GM12865 (cell line): ENCODE data around the gene BRMS1L.
"Not testable (repeated sequence)": the region's sequence is repeated elsewhere in the genome, so short reads cannot be mapped to it uniquely, and the experiment has no call there.

Experiments used
- DNase-seq: peaks from one replicate; pipeline ENCODE4 v3.0.0; 2010; ENCODE audit warnings: low read depth
- H3K4me3 ChIP-seq: 2 replicates; pipeline ENCODE4 v1.5.1; 2011; ENCODE audit warnings: mild to moderate bottlenecking, low read depth, low read length, control low read depth
- CTCF ChIP-seq: IDR thresholded peaks from 2 replicates; pipeline ENCODE4 v1.5.1; 2011; ENCODE audit warnings: low read length, control low read depth, low read depth, inconsistent platforms; ENCODE audit not compliant: insufficient read depth; ENCODE audit errors: missing control alignments

BRMS1L gene

GRCh38 chr14:35825968-35826217 is 245 bp upstream of the BRMS1L start:
- H3K4me3 ChIP-seq: peak overlapping the region; percentile 85
- TF ChIP-seq CTCF: no peak
- DNase-seq: no peak

GRCh38 chr14:35826952-35827416 is 846 bp downstream of the BRMS1L start:
- TF ChIP-seq CTCF: no peak
- peak overlapping the region; percentile 68 for H3K4me3 ChIP-seq
- DNase-seq: no peak

GRCh38 chr14:35827678-35828472 is 1.7 kb downstream of the BRMS1L start:
- no peak for TF ChIP-seq CTCF
- H3K4me3 ChIP-seq: peak overlapping the region; percentile 68
- DNase-seq: no peak

- no peak overlapping the region for H3K4me3 ChIP-seq
- no peak for TF ChIP-seq CTCF
- no peak for DNase-seq
Observed at GRCh38 chr14:35829449-35829848, 3.3 kb downstream of the BRMS1L start.

- no peak overlapping the region for H3K4me3 ChIP-seq
- no peak for DNase-seq
Observed at GRCh38 chr14:35835208-35835982, 9.3 kb downstream of the BRMS1L start.

GRCh38 chr14:35841704-35842103 is 15.6 kb downstream of the BRMS1L start:
- not testable (repeated sequence) for H3K4me3 ChIP-seq, DNase-seq

More at GRCh38 chr14:35835208-35835982, 9.3 kb downstream of the BRMS1L start:
- no peak for TF ChIP-seq CTCF

- not testable (repeated sequence) for H3K4me3 ChIP-seq, DNase-seq
Observed at GRCh38 chr14:35842245-35842644, 16.1 kb downstream of the BRMS1L start.

- TF ChIP-seq CTCF: no peak
- DNase-seq: no peak
- no peak overlapping the region for H3K4me3 ChIP-seq
Observed at GRCh38 chr14:35844494-35844893, 18.4 kb downstream of the BRMS1L start.
